Mesendoderm (in vitro differentiated cells): ENCODE data around the gene PMM2.

Experiments
- DNase-seq: peaks from one replicate; pipeline ENCODE4 v3.0.0; 2013
- H2AK5ac ChIP-seq: 2 replicates; pipeline ENCODE4 v1.6.1; 2013; ENCODE audit warnings: low read length, inconsistent platforms
- H2BK120ac ChIP-seq: 2 replicates; pipeline ENCODE4 v1.6.1; 2013; ENCODE audit warnings: low read depth, mild to moderate bottlenecking, low read length, moderate library complexity, mixed read lengths
- H2BK15ac ChIP-seq: replicated peaks from 2 replicates; pipeline ENCODE4 v1.6.1; 2013; ENCODE audit warnings: low read depth, mild to moderate bottlenecking, moderate library complexity
- H2BK5ac ChIP-seq: 2 replicates; pipeline ENCODE4 v1.6.1; 2013; ENCODE audit warnings: low read length, inconsistent platforms
- H3K18ac ChIP-seq: 2 replicates; pipeline ENCODE4 v1.6.1; 2013; ENCODE audit warnings: mild to moderate bottlenecking, low read length, mixed read lengths
- H3K23ac ChIP-seq: one replicate; pipeline ENCODE4 v1.6.1; 2013; ENCODE audit warnings: low read length
- H3K27ac ChIP-seq: 2 replicates; pipeline ENCODE4 v1.5.1; 2013; ENCODE audit warnings: low read depth, mild to moderate bottlenecking, inconsistent platforms, low read length, moderate library complexity
- H3K27me3 ChIP-seq: 2 replicates; pipeline ENCODE4 v1.6.1; 2013; ENCODE audit warnings: low read length, control low read depth, mild to moderate bottlenecking, inconsistent platforms; ENCODE audit not compliant: insufficient read depth, poor library complexity
- H3K36me3 ChIP-seq: 2 replicates; pipeline ENCODE4 v1.6.1; 2013; ENCODE audit warnings: low read length, inconsistent platforms; ENCODE audit not compliant: control insufficient read depth, insufficient read depth
- H3K4ac ChIP-seq: one replicate; pipeline ENCODE4 v1.6.1; 2013; ENCODE audit warnings: low read depth, mild to moderate bottlenecking, low read length, moderate library complexity
- H3K4me1 ChIP-seq: 2 replicates; pipeline ENCODE4 v1.6.1; 2013; ENCODE audit warnings: low read depth, low read length, inconsistent platforms; ENCODE audit not compliant: control insufficient read depth
- H3K4me2 ChIP-seq: 2 replicates; pipeline ENCODE4 v1.6.1; 2013; ENCODE audit warnings: low read length
- H3K4me3 ChIP-seq: 2 replicates; pipeline ENCODE4 v1.5.1; 2013; ENCODE audit warnings: mild to moderate bottlenecking, low read length
- H3K56ac ChIP-seq: one replicate; pipeline ENCODE4 v1.6.1; 2013; ENCODE audit warnings: low read length
- H3K79me1 ChIP-seq: 2 replicates; pipeline ENCODE4 v1.6.1; 2013; ENCODE audit warnings: low read length, inconsistent platforms
- H3K79me2 ChIP-seq: 2 replicates; pipeline ENCODE4 v1.6.1; 2013; ENCODE audit warnings: mild to moderate bottlenecking, low read length; ENCODE audit not compliant: control insufficient read depth, insufficient read depth
- H3K9ac ChIP-seq: 2 replicates; pipeline ENCODE4 v1.6.1; 2013; ENCODE audit warnings: low read length, inconsistent platforms
- H4K5ac ChIP-seq: one replicate; pipeline ENCODE4 v1.6.1; 2013; ENCODE audit warnings: low read length
- H4K8ac ChIP-seq: one replicate; pipeline ENCODE4 v1.6.1; 2013; ENCODE audit warnings: low read depth, mild to moderate bottlenecking, control low read depth, low read length, moderate library complexity
- WGBS: extraction: QIAGEN DNeasy Blood & Tissue Kit; methylation state at CpG from one replicate; pipeline ENCODE4 v1.1.7; 2013; ENCODE audit warnings: low lambda C conversion rate, missing lambda C conversion rate; ENCODE audit not compliant: insufficient coverage; ENCODE audit errors: extremely low coverage; 5-methylcytosine and 5-hydroxymethylcytosine counted together

The PMM2 gene

DNA sequence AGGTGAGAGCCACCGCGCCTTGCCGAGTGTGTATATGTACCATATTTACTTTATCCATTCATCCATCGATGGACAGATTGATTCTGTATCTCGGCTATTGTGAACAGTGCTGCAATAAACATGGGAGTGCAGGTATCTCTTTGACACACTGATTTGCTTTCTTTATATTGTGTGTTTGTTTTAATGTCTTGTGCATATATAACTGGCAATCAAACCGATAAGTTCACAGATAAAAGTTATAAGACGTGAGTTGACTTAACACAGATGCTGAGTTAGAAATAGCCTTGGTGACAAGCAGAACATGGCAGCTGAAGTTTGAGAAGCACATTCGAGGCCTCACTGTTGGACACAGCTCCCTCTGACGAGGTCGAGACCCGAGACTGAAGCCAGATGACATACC lies 23.4 kb upstream of the PMM2 start:
- H3K23ac ChIP-seq = no peak overlapping the region
- no peaks in the 10 kb centered on the region for H3K79me1 ChIP-seq
- no peak for DNase-seq
- no peak overlapping the region for H3K56ac ChIP-seq
- H3K4me3 ChIP-seq = no peak overlapping the region
- no peak overlapping the region for H3K4me2 ChIP-seq
- H3K79me2 ChIP-seq = no peaks in the 10 kb centered on the region
- no CpG with 5 or more reads among the region's 11 CpGs for WGBS
- H4K8ac ChIP-seq = no peak overlapping the region
- H2BK5ac ChIP-seq = no peak overlapping the region
- H3K4me1 ChIP-seq = no peaks in the 10 kb centered on the region
- H3K9ac ChIP-seq = no peak overlapping the region
- no peak overlapping the region for H2AK5ac ChIP-seq
- no peak overlapping the region for H3K27ac ChIP-seq
- no peak overlapping the region for H3K4ac ChIP-seq
- no peak overlapping the region for H2BK15ac ChIP-seq
- H3K36me3 ChIP-seq = no peaks in the 10 kb centered on the region
- H3K27me3 ChIP-seq = no peaks in the 10 kb centered on the region
- no peak overlapping the region for H4K5ac ChIP-seq
- no peak overlapping the region for H2BK120ac ChIP-seq
- no peak overlapping the region for H3K18ac ChIP-seq

- no peak overlapping the region for H4K5ac ChIP-seq
- no peak for DNase-seq
- H3K23ac ChIP-seq = no peak overlapping the region
- no peak overlapping the region for H4K8ac ChIP-seq
- H3K27ac ChIP-seq = no peak overlapping the region
- no peak overlapping the region for H3K4ac ChIP-seq
- WGBS = no CpG with 5 or more reads among the region's 1 CpG
- no peaks in the 10 kb centered on the region for H3K79me1 ChIP-seq
- H3K56ac ChIP-seq = no peak overlapping the region
- no peaks in the 10 kb centered on the region for H3K4me1 ChIP-seq
- H2BK15ac ChIP-seq = no peak overlapping the region
- no peaks in the 10 kb centered on the region for H3K79me2 ChIP-seq
- no peak overlapping the region for H2BK120ac ChIP-seq
- H3K36me3 ChIP-seq = no peaks in the 10 kb centered on the region
- no peaks in the 10 kb centered on the region for H3K27me3 ChIP-seq
- no peak overlapping the region for H3K4me3 ChIP-seq
- no peak overlapping the region for H3K9ac ChIP-seq
- H2BK5ac ChIP-seq = no peak overlapping the region
- H3K18ac ChIP-seq = no peak overlapping the region
- H3K4me2 ChIP-seq = no peak overlapping the region
- no peak overlapping the region for H2AK5ac ChIP-seq
Observed at GRCh38 chr16:8775359-8775758, 22.3 kb upstream of the PMM2 start.

DNA sequence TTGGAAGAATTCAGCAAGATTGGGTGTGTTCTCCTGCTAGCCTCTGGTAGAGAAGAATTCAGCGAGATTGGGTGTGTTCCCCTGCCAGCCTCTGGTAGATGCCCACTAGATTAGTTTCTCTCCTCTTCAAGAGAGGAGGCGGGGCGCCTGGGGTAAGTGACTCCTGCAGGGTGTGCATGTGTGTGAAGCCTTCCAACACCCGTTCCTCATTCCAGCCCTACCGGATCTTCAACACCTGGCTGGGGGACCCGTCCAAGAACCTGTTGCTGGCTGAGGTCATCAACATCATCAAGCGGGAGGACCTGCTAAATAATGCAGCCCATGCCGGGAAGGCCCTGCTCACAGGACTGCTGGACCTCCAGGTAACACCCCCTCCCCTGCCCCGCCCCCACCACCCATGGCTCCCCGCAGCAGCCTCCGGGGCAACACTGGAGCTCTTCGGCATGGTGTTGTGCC lies 21.5 kb upstream of the PMM2 start:
- H3K79me1 ChIP-seq = no peaks in the 10 kb centered on the region
- no peaks in the 10 kb centered on the region for H3K27me3 ChIP-seq
- DNase-seq = peak; percentile 55
- H3K4ac ChIP-seq = no peak overlapping the region
- H3K4me2 ChIP-seq = no peak overlapping the region
- H3K56ac ChIP-seq = no peak overlapping the region
- H4K8ac ChIP-seq = no peak overlapping the region
- no peak overlapping the region for H4K5ac ChIP-seq
- H2BK5ac ChIP-seq = no peak overlapping the region
- H2AK5ac ChIP-seq = no peak overlapping the region
- no peak overlapping the region for H3K4me3 ChIP-seq
- H3K27ac ChIP-seq = no peak overlapping the region
- no peak overlapping the region for H3K18ac ChIP-seq
- H3K9ac ChIP-seq = no peak overlapping the region
- no peaks in the 10 kb centered on the region for H3K36me3 ChIP-seq
- no peak overlapping the region for H2BK15ac ChIP-seq
- H3K23ac ChIP-seq = no peak overlapping the region
- no peaks in the 10 kb centered on the region for H3K4me1 ChIP-seq
- no CpG with 5 or more reads among the region's 12 CpGs for WGBS
- H3K79me2 ChIP-seq = no peaks in the 10 kb centered on the region
- H2BK120ac ChIP-seq = no peak overlapping the region

- H2BK120ac ChIP-seq = no peak overlapping the region
- no peaks in the 10 kb centered on the region for H3K27me3 ChIP-seq
- no peak overlapping the region for H3K9ac ChIP-seq
- H3K79me2 ChIP-seq = no peaks in the 10 kb centered on the region
- H4K5ac ChIP-seq = no peak overlapping the region
- no peak overlapping the region for H2BK5ac ChIP-seq
- no peak overlapping the region for H3K56ac ChIP-seq
- no peak overlapping the region for H3K4ac ChIP-seq
- H3K36me3 ChIP-seq = no peaks in the 10 kb centered on the region
- H3K4me2 ChIP-seq = no peak overlapping the region
- no peaks in the 10 kb centered on the region for H3K79me1 ChIP-seq
- H2AK5ac ChIP-seq = no peak overlapping the region
- H3K18ac ChIP-seq = no peak overlapping the region
- WGBS = no CpG with 5 or more reads among the region's 7 CpGs
- no peak overlapping the region for H3K4me3 ChIP-seq
- H2BK15ac ChIP-seq = no peak overlapping the region
- no peak overlapping the region for H4K8ac ChIP-seq
- no peak overlapping the region for H3K23ac ChIP-seq
- no peak overlapping the region for H3K27ac ChIP-seq
- DNase-seq = no peak
- H3K4me1 ChIP-seq = no peaks in the 10 kb centered on the region
Observed at GRCh38 chr16:8777217-8777616, 20.4 kb upstream of the PMM2 start.

- Histone ChIP-seq H3K18ac (no peak overlapping the region), H4K8ac (no peak overlapping the region), H3K56ac (no peak overlapping the region), H3K9ac (no peak overlapping the region), H3K4me1 (no peaks in the 10 kb centered on the region), H2BK120ac (no peak overlapping the region), H3K79me1 (no peaks in the 10 kb centered on the region), H3K27ac (no peak overlapping the region), H3K4me3 (no peak overlapping the region), H3K23ac (no peak overlapping the region), H3K4ac (no peak overlapping the region), H2BK5ac (no peak overlapping the region), H2AK5ac (no peak overlapping the region), H3K27me3 (no peaks in the 10 kb centered on the region), H4K5ac (no peak overlapping the region), H3K36me3 (no peaks in the 10 kb centered on the region), H3K4me2 (no peak overlapping the region), H2BK15ac (no peak overlapping the region), H3K79me2 (no peaks in the 10 kb centered on the region)
- WGBS = no CpG with 5 or more reads among the region's 8 CpGs
- no peak for DNase-seq
Observed at GRCh38 chr16:8781797-8782196, 15.8 kb upstream of the PMM2 start.

DNA sequence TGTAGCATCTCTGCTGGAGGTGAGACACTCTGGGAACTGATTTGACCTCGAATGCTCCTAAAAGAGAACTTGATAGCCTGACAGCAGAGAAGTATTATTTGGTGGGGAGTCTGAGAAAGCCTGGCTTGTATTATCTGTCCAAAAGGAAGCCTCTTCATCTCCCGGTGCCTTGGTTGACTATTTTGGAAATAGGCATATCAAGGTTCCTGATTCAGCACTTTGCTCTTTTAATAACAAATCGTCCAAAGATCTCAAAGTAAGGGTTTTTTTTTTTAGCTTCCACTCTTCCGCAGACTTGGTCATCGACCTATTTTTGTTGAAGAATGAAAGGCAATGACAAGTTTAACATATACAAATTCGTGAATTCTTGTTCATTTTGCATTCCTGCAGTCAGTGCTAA lies 15.0 kb upstream of the PMM2 start:
- no CpG with 5 or more reads among the region's 6 CpGs for WGBS
- H2BK120ac ChIP-seq = no peak overlapping the region

More for the DNA sequence above, 15.0 kb upstream of the PMM2 start:
- Histone ChIP-seq H3K79me2 (no peaks in the 10 kb centered on the region), H3K27ac (no peak overlapping the region), H3K27me3 (no peaks in the 10 kb centered on the region), H3K79me1 (no peaks in the 10 kb centered on the region), H3K4me2 (no peak overlapping the region), H3K4me1 (no peaks in the 10 kb centered on the region), H3K56ac (no peak overlapping the region), H3K18ac (no peak overlapping the region), H3K36me3 (no peaks in the 10 kb centered on the region), H3K4me3 (no peak overlapping the region), H2BK5ac (no peak overlapping the region), H2AK5ac (no peak overlapping the region), H4K5ac (no peak overlapping the region), H3K4ac (no peak overlapping the region), H4K8ac (no peak overlapping the region), H2BK15ac (no peak overlapping the region), H3K9ac (no peak overlapping the region), H3K23ac (no peak overlapping the region)
- DNase-seq = no peak
